ENCODE data around the gene AP3M1.

Gene AP3M1

GRCh38 chr10:74081192-74081803 is 69.3 kb downstream of the AP3M1 start:
- DNase-seq (ENCODE audit: low spot score) = peak; percentile 62

- DNase-seq (ENCODE audit: low spot score) = no peak
Observed at GRCh38 chr10:74079936-74080590, 70.6 kb downstream of the AP3M1 start.

GRCh38 chr10:74079028-74079935 is 71.3 kb downstream of the AP3M1 start:
- no peak for DNase-seq (ENCODE audit: low spot score)

GRCh38 chr10:74078037-74078436 is 72.6 kb downstream of the AP3M1 start:
- DNase-seq (ENCODE audit: low spot score) = no peak

- no peak for DNase-seq (ENCODE audit: low spot score)
Observed at GRCh38 chr10:74077416-74077815, 73.2 kb downstream of the AP3M1 start.

- DNase-seq (ENCODE audit: low spot score) = no peak
Observed at GRCh38 chr10:74076961-74077360, 73.7 kb downstream of the AP3M1 start.

GRCh38 chr10:74075906-74076305 is 74.7 kb downstream of the AP3M1 start:
- DNase-seq (ENCODE audit: low spot score) = no peak

- DNase-seq (ENCODE audit: low spot score) = no peak
Observed at GRCh38 chr10:74072503-74072902, 78.1 kb downstream of the AP3M1 start.

- no peak for DNase-seq (ENCODE audit: low spot score)
Observed at GRCh38 chr10:74071157-74071556, 79.5 kb downstream of the AP3M1 start.

Data from SK-N-DZ (cell line).